Sigmoid colon (tissue), 4 donors: ENCODE measurements around the gene TMEM258.

Experiments
- CTCF ChIP-seq, 4 experiments: fragments of 450-650 bp in 3 of 4; fragments of 200-600 bp in 1 of 4; IDR thresholded peaks; one replicate each; pipeline ENCODE4 v1.5.1; 2016 to 2019; ENCODE audit warnings: antibody characterized with exemption in 4 of 4, mild to moderate bottlenecking in 3 of 4, moderate library complexity in 2 of 4
- EP300 ChIP-seq, 4 donors: sonication (generic); formaldehyde crosslinking; IDR thresholded peaks; one replicate each; pipeline ENCODE4 v1.6.1; 2017; ENCODE audit warnings: antibody characterized with exemption in 4 of 4
- POLR2A ChIP-seq, 2 donors: fragments of 450-650 bp; IDR thresholded peaks; one replicate each; pipeline ENCODE4 v1.6.1; 2016; ENCODE audit warnings: antibody characterized with exemption in 2 of 2, mild to moderate bottlenecking in 2 of 2, moderate library complexity in 2 of 2
- POLR2AphosphoS5 ChIP-seq, 4 donors: sonication (generic); formaldehyde crosslinking; IDR thresholded peaks; one replicate each; pipeline ENCODE4 v1.6.1; 2017; ENCODE audit warnings: antibody characterized with exemption in 4 of 4

- no peak for TF ChIP-seq CTCF (IDR thresholded peaks at IDR 0.05)
- no peak for TF ChIP-seq POLR2AphosphoS5 (IDR thresholded peaks at IDR 0.05)
- no peak for TF ChIP-seq POLR2A (IDR thresholded peaks at IDR 0.05)
- no peak for TF ChIP-seq EP300 (IDR thresholded peaks at IDR 0.05)
Measured at GRCh38 chr11:61774411-61774810, 18.0 kb downstream of the TMEM258 start.
